ENCODE measurements around the gene CLCA1. TPM values are rescaled to one million over a fixed set of nuclear protein-coding genes. Genes with fewer than 3 reads are reported as not detected.

Gene CLCA1, protein sequence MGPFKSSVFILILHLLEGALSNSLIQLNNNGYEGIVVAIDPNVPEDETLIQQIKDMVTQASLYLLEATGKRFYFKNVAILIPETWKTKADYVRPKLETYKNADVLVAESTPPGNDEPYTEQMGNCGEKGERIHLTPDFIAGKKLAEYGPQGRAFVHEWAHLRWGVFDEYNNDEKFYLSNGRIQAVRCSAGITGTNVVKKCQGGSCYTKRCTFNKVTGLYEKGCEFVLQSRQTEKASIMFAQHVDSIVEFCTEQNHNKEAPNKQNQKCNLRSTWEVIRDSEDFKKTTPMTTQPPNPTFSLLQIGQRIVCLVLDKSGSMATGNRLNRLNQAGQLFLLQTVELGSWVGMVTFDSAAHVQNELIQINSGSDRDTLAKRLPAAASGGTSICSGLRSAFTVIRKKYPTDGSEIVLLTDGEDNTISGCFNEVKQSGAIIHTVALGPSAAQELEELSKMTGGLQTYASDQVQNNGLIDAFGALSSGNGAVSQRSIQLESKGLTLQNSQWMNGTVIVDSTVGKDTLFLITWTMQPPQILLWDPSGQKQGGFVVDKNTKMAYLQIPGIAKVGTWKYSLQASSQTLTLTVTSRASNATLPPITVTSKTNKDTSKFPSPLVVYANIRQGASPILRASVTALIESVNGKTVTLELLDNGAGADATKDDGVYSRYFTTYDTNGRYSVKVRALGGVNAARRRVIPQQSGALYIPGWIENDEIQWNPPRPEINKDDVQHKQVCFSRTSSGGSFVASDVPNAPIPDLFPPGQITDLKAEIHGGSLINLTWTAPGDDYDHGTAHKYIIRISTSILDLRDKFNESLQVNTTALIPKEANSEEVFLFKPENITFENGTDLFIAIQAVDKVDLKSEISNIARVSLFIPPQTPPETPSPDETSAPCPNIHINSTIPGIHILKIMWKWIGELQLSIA
- total RNA-seq: not detected

DNA sequence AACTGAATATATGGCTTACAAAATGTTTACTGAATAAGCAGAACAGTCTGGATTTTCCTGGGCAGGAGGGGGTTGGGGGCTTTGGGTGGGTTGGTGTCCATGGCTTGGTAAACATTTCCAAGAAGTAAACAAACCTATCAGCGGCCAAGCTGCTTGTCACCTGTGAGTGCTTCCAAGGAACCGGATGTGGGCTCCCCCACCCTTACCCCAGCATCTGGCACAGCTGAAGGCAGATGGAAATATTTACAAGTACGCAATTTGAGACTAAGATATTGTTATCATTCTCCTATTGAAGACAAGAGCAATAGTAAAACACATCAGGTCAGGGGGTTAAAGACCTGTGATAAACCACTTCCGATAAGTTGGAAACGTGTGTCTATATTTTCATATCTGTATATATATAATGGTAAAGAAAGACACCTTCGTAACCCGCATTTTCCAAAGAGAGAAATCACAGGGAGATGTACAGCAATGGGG is at the start of gene CLCA1:
TSS of gene CLCA1 (plus strand) at position 427 of the 477 bp plus-strand sequence. CDS start at position 472, 45 bp downstream.
- Histone ChIP-seq H3K4me3 (no peak within 1 kb of the TSS), H3K27me3 (no peaks in the 10 kb centered on the region), H3K36me3 (no peaks in the 10 kb centered on the region), H3K4me1 (no peaks in the 10 kb centered on the region), H3K27ac (no peak within 1 kb of the TSS), H3K9me3 (no peaks in the 10 kb centered on the region)
- WGBS, 2 donors: 72 to 76% methylated on average over 7 of the region's 7 CpGs
- DNase-seq: no peak
- TF ChIP-seq, protein P1, sequence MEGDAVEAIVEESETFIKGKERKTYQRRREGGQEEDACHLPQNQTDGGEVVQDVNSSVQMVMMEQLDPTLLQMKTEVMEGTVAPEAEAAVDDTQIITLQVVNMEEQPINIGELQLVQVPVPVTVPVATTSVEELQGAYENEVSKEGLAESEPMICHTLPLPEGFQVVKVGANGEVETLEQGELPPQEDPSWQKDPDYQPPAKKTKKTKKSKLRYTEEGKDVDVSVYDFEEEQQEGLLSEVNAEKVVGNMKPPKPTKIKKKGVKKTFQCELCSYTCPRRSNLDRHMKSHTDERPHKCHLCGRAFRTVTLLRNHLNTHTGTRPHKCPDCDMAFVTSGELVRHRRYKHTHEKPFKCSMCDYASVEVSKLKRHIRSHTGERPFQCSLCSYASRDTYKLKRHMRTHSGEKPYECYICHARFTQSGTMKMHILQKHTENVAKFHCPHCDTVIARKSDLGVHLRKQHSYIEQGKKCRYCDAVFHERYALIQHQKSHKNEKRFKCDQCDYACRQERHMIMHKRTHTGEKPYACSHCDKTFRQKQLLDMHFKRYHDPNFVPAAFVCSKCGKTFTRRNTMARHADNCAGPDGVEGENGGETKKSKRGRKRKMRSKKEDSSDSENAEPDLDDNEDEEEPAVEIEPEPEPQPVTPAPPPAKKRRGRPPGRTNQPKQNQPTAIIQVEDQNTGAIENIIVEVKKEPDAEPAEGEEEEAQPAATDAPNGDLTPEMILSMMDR (IDR thresholded peaks at IDR 0.05): no peak
- no peak for TF ChIP-seq POLR2A (IDR thresholded peaks at IDR 0.05)
- intact Hi-C loops (cut with DNase I): no loop called here

DNA sequence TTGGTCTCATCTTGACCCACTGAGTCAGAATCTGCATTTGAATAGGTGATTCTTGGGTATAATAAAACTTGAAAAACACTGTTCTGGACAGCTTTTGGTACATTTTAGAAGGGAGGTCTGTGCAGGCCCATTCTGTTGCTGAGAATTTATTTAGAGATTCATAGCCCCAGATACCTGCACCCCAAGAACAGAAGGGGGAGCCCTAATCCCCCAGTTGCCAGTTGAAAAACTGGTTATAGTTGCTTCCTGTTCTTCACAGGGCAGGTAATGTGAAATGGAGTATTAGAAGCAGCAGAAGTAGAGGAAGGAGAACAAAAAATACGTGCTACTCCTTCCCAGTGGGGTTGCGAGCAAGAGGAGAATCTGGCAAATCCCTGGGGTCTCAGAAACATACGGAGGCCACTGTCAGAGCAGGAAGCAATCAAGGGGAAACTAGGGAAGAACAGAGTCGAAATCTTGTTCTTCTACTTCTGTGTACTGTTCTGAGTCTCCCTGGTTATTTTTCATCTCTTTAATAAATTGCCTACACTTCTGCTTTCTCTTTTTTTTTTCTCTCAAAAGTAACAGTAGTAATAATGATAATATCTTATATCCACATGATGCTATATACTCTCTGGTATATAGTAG is 49.3 kb upstream of the CLCA1 start:
- no peaks in the 10 kb centered on the region for H3K36me3 ChIP-seq
- intact Hi-C loops (cut with DNase I): no loop called here
- H3K27ac ChIP-seq: peak overlapping the region in 3 of 4 donors; percentile 77 to 83 (median 83)
- WGBS, 2 donors: 21 to 29% methylated on average over 4 of the region's 4 CpGs
- H3K27me3 ChIP-seq: no peaks in the 10 kb centered on the region
- no peak for TF ChIP-seq POLR2A (IDR thresholded peaks at IDR 0.05)
- TF ChIP-seq, protein P1 (IDR thresholded peaks at IDR 0.05): peak; percentile 28 to 75 (median 56)
- H3K9me3 ChIP-seq: no peaks in the 10 kb centered on the region
- no peak overlapping the region for H3K4me3 ChIP-seq
- H3K4me1 ChIP-seq: peaks cover 0 to 56% (median 27%) of the 10 kb centered on the region in 3 donors
- no peak for DNase-seq

DNA sequence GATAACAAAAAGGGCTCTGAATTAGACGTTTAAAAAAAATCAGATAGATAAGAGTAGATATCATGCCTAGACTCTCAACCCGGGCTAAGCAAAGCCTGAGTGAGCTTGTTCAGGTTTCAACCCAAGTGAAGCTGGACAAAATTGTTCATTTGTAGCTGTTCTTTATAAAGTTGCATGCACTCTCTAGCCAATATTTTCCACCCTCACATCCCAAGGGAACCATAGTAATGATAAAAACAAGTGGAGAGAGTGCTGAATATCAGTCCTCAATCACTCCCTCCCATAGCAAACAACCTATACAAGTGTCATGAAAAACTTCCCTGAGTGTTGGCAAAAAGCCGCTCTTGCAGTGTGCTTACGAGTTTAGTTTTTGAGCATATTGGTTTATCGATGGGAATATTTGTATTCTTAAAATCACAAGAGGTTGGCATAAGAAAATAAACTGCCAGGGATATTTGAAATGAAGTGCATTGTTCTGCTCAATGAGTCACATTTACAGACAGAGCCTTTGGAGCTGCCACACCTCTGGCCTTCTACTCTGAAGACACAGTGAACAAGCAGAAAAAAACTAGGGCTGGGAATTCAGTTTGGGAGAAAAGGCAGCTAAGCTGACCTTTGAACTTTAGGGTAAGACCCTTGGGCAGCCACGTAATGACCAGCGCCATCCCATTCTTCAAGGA is 47.0 kb upstream of the CLCA1 start:
- Histone ChIP-seq H3K27me3 (no peaks in the 10 kb centered on the region), H3K9me3 (no peaks in the 10 kb centered on the region), H3K27ac (peak overlapping the region; percentile 68 to 83 (median 80)), H3K4me3 (no peak overlapping the region), H3K4me1 (peaks cover 0 to 63% (median 27%) of the 10 kb centered on the region in 3 donors), H3K36me3 (no peaks in the 10 kb centered on the region)
- TF ChIP-seq, protein P1 (IDR thresholded peaks at IDR 0.05): no peak
- TF ChIP-seq POLR2A (IDR thresholded peaks at IDR 0.05): no peak
- intact Hi-C loops (cut with DNase I): no loop called here
- WGBS, 2 donors: 40 to 54% methylated on average over 7 of the region's 7 CpGs
- DNase-seq: no peak

DNA sequence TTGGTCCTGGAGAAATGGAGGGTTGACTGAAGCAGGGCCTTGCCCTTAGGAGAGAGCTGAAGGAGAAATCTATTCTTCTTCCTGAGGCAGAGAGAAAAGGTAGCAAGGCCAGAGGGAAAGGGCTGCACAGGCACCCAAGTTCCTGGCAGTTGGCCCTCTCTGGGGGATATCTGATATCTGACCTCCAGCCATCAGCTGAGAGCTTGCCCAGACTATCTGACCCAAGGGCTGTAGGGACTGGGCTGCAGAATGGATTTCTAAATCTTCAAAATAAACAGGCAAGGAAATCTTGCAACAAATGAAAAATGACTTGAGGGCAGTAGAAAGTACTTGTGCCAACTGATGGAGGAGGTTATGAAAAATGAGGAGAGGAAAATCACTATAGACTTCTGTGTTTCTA is 45.3 kb upstream of the CLCA1 start:
- intact Hi-C loops (cut with DNase I): no loop called here
- Histone ChIP-seq H3K36me3 (no peaks in the 10 kb centered on the region), H3K4me3 (peak overlapping the region in 1 of 4 donors; percentile 41), H3K4me1 (peaks cover 0 to 78% (median 28%) of the 10 kb centered on the region in 3 donors), H3K27ac (peak overlapping the region; percentile 62 to 83 (median 80)), H3K27me3 (no peaks in the 10 kb centered on the region), H3K9me3 (no peaks in the 10 kb centered on the region)
- DNase-seq: no peak
- TF ChIP-seq, protein P1 (IDR thresholded peaks at IDR 0.05): no peak
- TF ChIP-seq POLR2A (IDR thresholded peaks at IDR 0.05): no peak

Data from esophagus squamous epithelium (tissue), 5 donors.